Measurements from ENCODE around the gene TRPM2. TPM values are rescaled to one million over a fixed set of nuclear protein-coding genes. Genes with fewer than 3 reads are reported as not detected.

TRPM2 gene
- total and polyA plus RNA-seq, 2 of the 4 experiments (the other 2 are of a cell fraction) = not detected

DNA sequence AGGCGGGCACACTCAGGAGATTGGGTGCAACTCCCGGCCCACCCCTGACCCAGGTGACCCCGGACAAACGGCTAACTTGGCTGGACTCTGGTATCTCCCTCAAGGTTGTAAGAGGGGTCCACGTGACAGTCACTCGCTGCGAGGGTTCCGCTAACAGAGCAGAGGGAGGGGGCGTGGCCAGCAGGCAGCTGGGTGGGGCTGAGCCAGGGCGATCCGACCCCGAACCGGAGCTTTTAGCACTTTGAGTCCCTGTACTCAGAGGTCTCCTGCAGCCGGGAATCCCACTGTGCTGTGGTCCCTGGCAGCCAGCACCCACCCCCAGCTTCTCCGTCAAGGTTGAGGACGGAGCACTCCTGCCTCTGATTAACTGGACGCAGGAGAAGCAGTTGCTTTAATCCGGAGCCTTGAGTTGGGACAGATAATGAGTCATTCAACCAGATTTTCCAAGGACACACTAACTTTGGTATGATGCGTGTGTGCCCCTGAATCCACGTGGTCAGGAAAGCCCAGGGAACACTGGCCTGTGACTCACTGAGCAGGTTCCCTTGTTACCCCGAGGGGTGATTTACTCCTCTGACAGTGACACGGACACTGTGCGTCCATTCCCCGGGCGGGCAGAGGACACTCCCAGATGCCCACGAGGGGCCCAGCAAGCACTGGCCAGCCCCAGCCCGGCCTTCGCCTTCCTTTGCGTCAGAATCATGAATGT is 16.8 kb downstream of the TRPM2 start:
- Histone ChIP-seq H4K91ac (ENCODE audit: insufficient read depth, low read depth, low read length) (no peak overlapping the region), H2AK9ac (replicated peaks; ENCODE audit: low read depth, low read length, poor library complexity) (no peak overlapping the region), H2BK5ac (ENCODE audit: low read depth, low read length, poor library complexity, severe bottlenecking) (no peak overlapping the region), H2BK15ac (ENCODE audit: low read depth, low read length) (no peak overlapping the region), H3K36me3 (ENCODE audit: control insufficient read depth, insufficient read depth, low read length) (no peaks in the 10 kb centered on the region), H3K4me1 (ENCODE audit: control insufficient read depth, insufficient read depth, low read length) (no peaks in the 10 kb centered on the region), H3K27ac (ENCODE audit: insufficient read depth, low read length) (no peak overlapping the region), H3K4me2 (ENCODE audit: low read depth, low read length) (no peak overlapping the region), H4K5ac (ENCODE audit: low read depth, low read length) (no peak overlapping the region), H3K56ac (ENCODE audit: extremely low read depth, insufficient read depth, low read length) (no peak overlapping the region), H3K9me3 (ENCODE audit: control insufficient read depth, insufficient read depth, low read length) (peaks cover 7% of the 10 kb centered on the region), H4K8ac (ENCODE audit: low read depth in 2 of 2, low read length in 2 of 2) (no peak overlapping the region), H3K4ac (ENCODE audit: low read depth, low read length) (no peak overlapping the region), H2BK120ac (ENCODE audit: low read depth, low read length) (no peak overlapping the region), H2AFZ (replicated peaks; ENCODE audit: low read length, poor library complexity) (peak overlapping the region; percentile 33), H3K9me1 (ENCODE audit: insufficient read depth, low read length) (no peaks in the 10 kb centered on the region), H3K9ac (ENCODE audit: low read depth, low read length) (no peak overlapping the region), H3K27me3 (ENCODE audit: control insufficient read depth, insufficient read depth, low read length) (peaks cover 3% of the 10 kb centered on the region; the same call in 1 of the 2 replicates), H2BK20ac (ENCODE audit: low read depth, low read length) (no peak overlapping the region), H3K18ac (ENCODE audit: low read depth, low read length) (no peak overlapping the region), H2AK5ac (ENCODE audit: low read depth, low read length) (no peak overlapping the region), H3K79me1 (ENCODE audit: low read depth in 1 of 2, low read length in 2 of 2) (no peaks in the 10 kb centered on the region), H3K4me3 (ENCODE audit: insufficient read depth, low read depth, low read length) (no peak overlapping the region), H4K20me1 (ENCODE audit: insufficient read depth, low read length) (no peaks in the 10 kb centered on the region), H3K23ac (ENCODE audit: low read depth, low read length) (no peak overlapping the region), H3K14ac (replicated peaks; ENCODE audit: low read depth, low read length) (no peak overlapping the region)
- TF ChIP-seq MAFK (IDR thresholded peaks at IDR 0.05; ENCODE audit: low read depth, low read length) = no peak
- TF ChIP-seq POLR2A (IDR thresholded peaks at IDR 0.05; ENCODE audit: low read depth, low read length) = no peak
- no peak for TF ChIP-seq CEBPB (IDR thresholded peaks at IDR 0.05; ENCODE audit: low read depth, low read length)
- TF ChIP-seq RCOR1 (IDR thresholded peaks at IDR 0.05; ENCODE audit: insufficient replicate concordance, low read length) = no peak
- no peak for TF ChIP-seq RFX5 (IDR thresholded peaks at IDR 0.05; ENCODE audit: low read depth, low read length)
- no peak for TF ChIP-seq ELK1 (IDR thresholded peaks at IDR 0.05; ENCODE audit: borderline replicate concordance, low read depth, low read length)
- TF ChIP-seq, protein P1, sequence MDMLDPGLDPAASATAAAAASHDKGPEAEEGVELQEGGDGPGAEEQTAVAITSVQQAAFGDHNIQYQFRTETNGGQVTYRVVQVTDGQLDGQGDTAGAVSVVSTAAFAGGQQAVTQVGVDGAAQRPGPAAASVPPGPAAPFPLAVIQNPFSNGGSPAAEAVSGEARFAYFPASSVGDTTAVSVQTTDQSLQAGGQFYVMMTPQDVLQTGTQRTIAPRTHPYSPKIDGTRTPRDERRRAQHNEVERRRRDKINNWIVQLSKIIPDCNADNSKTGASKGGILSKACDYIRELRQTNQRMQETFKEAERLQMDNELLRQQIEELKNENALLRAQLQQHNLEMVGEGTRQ (IDR thresholded peaks at IDR 0.05; ENCODE audit: low read depth, low read length) = no peak
- TF ChIP-seq MAZ (IDR thresholded peaks at IDR 0.05; ENCODE audit: borderline replicate concordance, low read depth, low read length) = no peak
- TF ChIP-seq BHLHE40 (IDR thresholded peaks at IDR 0.05; ENCODE audit: low read depth, low read length) = no peak
- no peak for TF ChIP-seq RAD21 (IDR thresholded peaks at IDR 0.05; ENCODE audit: low read length)
- no peak for TF ChIP-seq CHD1 (IDR thresholded peaks at IDR 0.05; ENCODE audit: low read depth, low read length)
- DNase-seq (peak; percentile 7), ATAC-seq (ENCODE audit: low read depth) (no peak; the same call in 1 of the 2 replicates)
- CTCF ChIA-PET = no interaction called here
- POLR2A ChIA-PET (ENCODE audit: unreplicated experiment) = no interaction called here
- intact Hi-C loops (cut with micrococcal nuclease) (no loop called here), dilution Hi-C loops (cut with HindIII; ENCODE audit: low sequenced_read_pairs, unreplicated experiment) (no loop called here), in situ Hi-C loops (cut with MboI; ENCODE audit: low sequenced_read_pairs) (no loop called here)
- WGBS, 2 experiments (ENCODE audit: extremely low coverage in 2 of 2, insufficient read length in 1 of 2) = 42% methylated on average over 17 of the region's 29 CpGs; no CpG with 5 or more reads in 1 of the 2 experiments
- BruUV-seq (replicated peaks) = no TSS peak

All from IMR-90 (cell line).